Panc1 (cell line): ENCODE measurements around the gene ASCC1.

Source experiments
- CTCF ChIP-seq: fragments of 450-650 bp; IDR thresholded peaks from 2 replicates; pipeline ENCODE4 v1.5.1; 2017; ENCODE audit warnings: mild to moderate bottlenecking
- POLR2AphosphoS5 ChIP-seq: IDR thresholded peaks from 2 replicates; pipeline ENCODE4 v1.6.1; 2012; ENCODE audit warnings: mild to moderate bottlenecking, low read depth, low read length, moderate library complexity
- REST ChIP-seq, 2 experiments: IDR thresholded peaks; 2 replicates each; pipeline ENCODE4 v1.6.1; 2011 to 2012; ENCODE audit warnings: low read depth in 2 of 2, control low read depth in 1 of 2, low read length in 1 of 2, mild to moderate bottlenecking in 1 of 2, moderate library complexity in 1 of 2; ENCODE audit not compliant: insufficient read depth in 1 of 2
- SIN3A ChIP-seq: IDR thresholded peaks from 2 replicates; pipeline ENCODE4 v1.6.1; 2012; ENCODE audit warnings: low read depth, mild to moderate bottlenecking, low read length, moderate library complexity, borderline replicate concordance; ENCODE audit not compliant: insufficient read depth
- TCF7L2 ChIP-seq: IDR thresholded peaks from 2 replicates; pipeline ENCODE4 v1.6.1; 2011; ENCODE audit warnings: mild to moderate bottlenecking, low read depth, low read length, inconsistent platforms

GRCh38 chr10:72082856-72083789 lies 133.0 kb downstream of the ASCC1 start:
- TF ChIP-seq CTCF (no peak), SIN3A (no peak), REST (IDR thresholded peaks at IDR 0.05; ENCODE audit: insufficient read depth in 1 of 2, low read depth in 2 of 2, low read length in 1 of 2) (no peak), TCF7L2 (no peak), POLR2AphosphoS5 (no peak)
